HepG2 (cell line): ENCODE measurements around the gene HDAC5. TPM values are rescaled to one million over a fixed set of nuclear protein-coding genes. Genes with fewer than 3 reads are reported as not detected.

Experiments used
- AGO2 ChIP-seq: fragments of 200-400 bp; formaldehyde crosslinking; optimal IDR thresholded peaks from 2 replicates; pipeline ENCODE3; 2017; ENCODE audit warnings: mild to moderate bottlenecking, low read depth, low read length, moderate library complexity
- CCAR2 ChIP-seq: fragments of 200-400 bp; formaldehyde crosslinking; optimal IDR thresholded peaks from 2 replicates; pipeline ENCODE3; 2018; ENCODE audit warnings: low read depth, mild to moderate bottlenecking, low read length, moderate library complexity
- CEBPG ChIP-seq: IDR thresholded peaks from 2 replicates; pipeline ENCODE4 v1.6.1; 2016
- CHD2 ChIP-seq: IDR thresholded peaks from 2 replicates; pipeline ENCODE4 v1.6.1; 2011; ENCODE audit warnings: low read depth, low read length, improper control_type of control experiment
- CREM ChIP-seq, 2 experiments: sonication (generic) in 1 of 2; formaldehyde crosslinking in 1 of 2; IDR thresholded peaks; 2 replicates each; pipeline versions ENCODE4 v1.4.0 to v1.6.1; 2016 to 2020; ENCODE audit warnings: antibody characterized with exemption in 1 of 2, mild to moderate bottlenecking in 1 of 2, missing genetic modification reagents in 1 of 2
- FOXO1 ChIP-seq: sonication (generic); formaldehyde crosslinking; IDR thresholded peaks from 2 replicates; pipeline ENCODE4 v1.4.0; 2020; ENCODE audit warnings: missing genetic modification reagents
- HCFC1 ChIP-seq: fragments of 150-350 bp; IDR thresholded peaks from 2 replicates; pipeline ENCODE4 v1.6.1; 2014; ENCODE audit warnings: low read depth, low read length
- IRX3 ChIP-seq: sonication (generic); formaldehyde crosslinking; IDR thresholded peaks from 2 replicates; pipeline ENCODE4 v1.8.1; 2023; ENCODE audit warnings: mild to moderate bottlenecking, low read depth, missing genetic modification reagents, borderline replicate concordance
- KLF12 ChIP-seq: sonication (generic); formaldehyde crosslinking; IDR thresholded peaks from 2 replicates; pipeline ENCODE4 v1.4.0; 2020; ENCODE audit warnings: missing genetic modification reagents, borderline replicate concordance
- MEF2D ChIP-seq: sonication (generic); formaldehyde crosslinking; IDR thresholded peaks from 2 replicates; pipeline ENCODE4 v1.5.1; 2020; ENCODE audit warnings: mild to moderate bottlenecking, missing genetic modification reagents
- PHF21A ChIP-seq: sonication (generic); formaldehyde crosslinking; IDR thresholded peaks from 2 replicates; pipeline ENCODE4 v1.5.0; 2020; ENCODE audit warnings: mild to moderate bottlenecking, missing genetic modification reagents
- POGZ ChIP-seq: sonication (generic); formaldehyde crosslinking; IDR thresholded peaks from 2 replicates; pipeline ENCODE4 v1.4.0; 2020; ENCODE audit warnings: mild to moderate bottlenecking, missing genetic modification reagents
- SMAD1 ChIP-seq: sonication (generic); formaldehyde crosslinking; IDR thresholded peaks from 2 replicates; pipeline ENCODE4 v1.4.0; 2020; ENCODE audit warnings: missing genetic modification reagents, low read depth, mild to moderate bottlenecking, borderline replicate concordance
- SOX6 ChIP-seq, 2 experiments: fragments of 450-650 bp in 1 of 2; sonication (generic) in 1 of 2; formaldehyde crosslinking in 1 of 2; IDR thresholded peaks; 2 replicates each; pipeline versions ENCODE4 v1.4.0 to v1.6.1; 2017 to 2020; ENCODE audit warnings: antibody characterized with exemption in 1 of 2, mild to moderate bottlenecking in 1 of 2, missing genetic modification reagents in 1 of 2
- SSRP1 ChIP-seq: IDR thresholded peaks from 2 replicates; pipeline ENCODE4 v1.6.1; 2016; ENCODE audit warnings: control low read depth
- SYNCRIP ChIP-seq: fragments of 200-400 bp; formaldehyde crosslinking; IDR thresholded peaks from 2 replicates; pipeline ENCODE4 v1.6.1; 2018; ENCODE audit warnings: mild to moderate bottlenecking, low read depth, low read length; ENCODE audit not compliant: insufficient read depth
- ZMAT3 ChIP-seq: sonication (generic); formaldehyde crosslinking; conservative IDR thresholded peaks from 2 replicates; pipeline ENCODE4 v1.7.0; 2021; ENCODE audit warnings: missing genetic modification reagents
- ZNF124 ChIP-seq: sonication (generic); formaldehyde crosslinking; IDR thresholded peaks from 2 replicates; pipeline ENCODE4 v1.4.0; 2020; ENCODE audit warnings: missing genetic modification reagents
- ZNF256 ChIP-seq: sonication (generic); formaldehyde crosslinking; conservative IDR thresholded peaks from 2 replicates; pipeline ENCODE4 v1.4.0; 2020; ENCODE audit warnings: missing genetic modification reagents
- ZNF337 ChIP-seq: sonication (generic); formaldehyde crosslinking; IDR thresholded peaks from 2 replicates; pipeline ENCODE4 v1.5.1; 2020; ENCODE audit warnings: missing genetic modification reagents, low read depth, mild to moderate bottlenecking, borderline replicate concordance
- ZNF33A ChIP-seq: sonication (generic); formaldehyde crosslinking; IDR thresholded peaks from 2 replicates; pipeline ENCODE4 v1.5.1; 2020; ENCODE audit warnings: missing genetic modification reagents, mild to moderate bottlenecking, moderate library complexity, borderline replicate concordance
- ZNF33B ChIP-seq: sonication (generic); formaldehyde crosslinking; IDR thresholded peaks from 2 replicates; pipeline ENCODE4 v1.5.1; 2020; ENCODE audit warnings: mild to moderate bottlenecking, missing genetic modification reagents
- ZNF878 ChIP-seq: sonication (generic); formaldehyde crosslinking; IDR thresholded peaks from 2 replicates; pipeline ENCODE4 v1.8.1; 2023; ENCODE audit warnings: mild to moderate bottlenecking, missing genetic modification reagents, moderate library complexity
- polyA plus RNA-seq, 8 experiments: library from polyadenylated mRNA; depleted of rRNA in 3 of 8; stranded (reverse) in 7 of 8; unstranded in 1 of 8; fragments of >200 nt; fragmentation: Illumina TruSeq in 4 of 8; extraction: Trizol in 4 of 8; gene quantifications; 2 replicates each; pipeline versions ENCODE4 v1.2.1 to v1.2.3, GENCODE V29; 2011 to 2016; ENCODE audit warnings: low read depth in 4 of 8, missing spikeins in 1 of 8, mixed read lengths in 1 of 8; ENCODE audit not compliant: insufficient read depth in 1 of 8
- total RNA-seq, 5 experiments: library from RNA; depleted of rRNA; stranded (reverse); fragments of >200 nt; fragmentation: Illumina TruSeq; extraction: Trizol; gene quantifications; 2 replicates each; pipeline ENCODE4 v1.2.3, GENCODE V29; 2016; ENCODE audit warnings: low read depth in 1 of 5
- TF ChIP-seq, protein P1 (sequence below): sonication (generic); formaldehyde crosslinking; conservative IDR thresholded peaks from 2 replicates; pipeline ENCODE4 v1.4.0; 2020; ENCODE audit warnings: missing genetic modification reagents
- TF ChIP-seq, protein P2 (sequence below): sonication (generic); formaldehyde crosslinking; IDR thresholded peaks from 2 replicates; pipeline ENCODE4 v1.5.1; 2020; ENCODE audit warnings: mild to moderate bottlenecking, missing genetic modification reagents, moderate library complexity

Gene HDAC5
- total and polyA plus RNA-seq, 2 of the 13 experiments (the other 11 are each of a cell fraction or from before 2014, with no cell fraction given) = 46.4 to 85.4 TPM

DNA sequence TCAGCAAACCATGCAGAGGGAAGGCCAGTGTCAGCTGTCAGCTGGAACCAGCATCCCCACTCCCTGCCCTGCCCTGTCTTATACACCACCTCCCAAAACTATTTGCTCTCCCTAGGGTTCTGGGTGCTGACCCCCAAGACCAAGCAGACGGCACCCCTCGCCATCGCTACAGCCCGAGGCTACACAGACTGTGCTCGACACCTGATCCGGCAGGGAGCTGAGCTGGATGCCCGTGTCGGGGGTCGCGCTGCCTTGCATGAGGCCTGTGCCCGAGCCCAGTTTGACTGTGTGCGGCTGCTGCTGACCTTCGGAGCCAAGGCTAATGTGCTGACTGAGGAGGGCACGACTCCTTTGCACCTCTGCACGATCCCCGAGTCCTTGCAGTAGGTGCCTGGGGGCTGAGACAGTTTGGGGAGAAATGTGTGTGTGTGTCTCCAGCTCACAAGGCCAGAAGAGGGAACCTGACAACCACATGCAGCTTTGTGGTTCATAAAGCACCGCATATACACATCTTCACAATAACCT is 48.6 kb upstream of the HDAC5 start (continued):
- no peak for TF ChIP-seq POGZ (CRISPR knock-in tag)
- TF ChIP-seq, protein P1, sequence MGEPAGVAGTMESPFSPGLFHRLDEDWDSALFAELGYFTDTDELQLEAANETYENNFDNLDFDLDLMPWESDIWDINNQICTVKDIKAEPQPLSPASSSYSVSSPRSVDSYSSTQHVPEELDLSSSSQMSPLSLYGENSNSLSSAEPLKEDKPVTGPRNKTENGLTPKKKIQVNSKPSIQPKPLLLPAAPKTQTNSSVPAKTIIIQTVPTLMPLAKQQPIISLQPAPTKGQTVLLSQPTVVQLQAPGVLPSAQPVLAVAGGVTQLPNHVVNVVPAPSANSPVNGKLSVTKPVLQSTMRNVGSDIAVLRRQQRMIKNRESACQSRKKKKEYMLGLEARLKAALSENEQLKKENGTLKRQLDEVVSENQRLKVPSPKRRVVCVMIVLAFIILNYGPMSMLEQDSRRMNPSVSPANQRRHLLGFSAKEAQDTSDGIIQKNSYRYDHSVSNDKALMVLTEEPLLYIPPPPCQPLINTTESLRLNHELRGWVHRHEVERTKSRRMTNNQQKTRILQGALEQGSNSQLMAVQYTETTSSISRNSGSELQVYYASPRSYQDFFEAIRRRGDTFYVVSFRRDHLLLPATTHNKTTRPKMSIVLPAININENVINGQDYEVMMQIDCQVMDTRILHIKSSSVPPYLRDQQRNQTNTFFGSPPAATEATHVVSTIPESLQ (CRISPR knock-in tag) = no peak
- no peak for TF ChIP-seq ZNF256 (CRISPR knock-in tag)
- TF ChIP-seq ZNF33A (CRISPR knock-in tag) = no peak
- no peak for TF ChIP-seq CEBPG (CRISPR knock-in tag)
- TF ChIP-seq IRX3 (CRISPR knock-in tag) = no peak
- TF ChIP-seq FOXO1 (CRISPR knock-in tag) = no peak
- TF ChIP-seq KLF12 (CRISPR knock-in tag) = no peak
- TF ChIP-seq ZNF33B (CRISPR knock-in tag) = 0 out of 2 replicates have a peak, but pooled peaks have one; percentile 38
- no peak for TF ChIP-seq CCAR2
- no peak for TF ChIP-seq ZNF337 (CRISPR knock-in tag)
- TF ChIP-seq ZNF124 (CRISPR knock-in tag) = no peak
- TF ChIP-seq SMAD1 (CRISPR knock-in tag) = no peak
- peak; percentile 93 for TF ChIP-seq AGO2
- TF ChIP-seq SYNCRIP = no peak
- TF ChIP-seq HCFC1 = no peak
- TF ChIP-seq SSRP1 (CRISPR knock-in tag) = no peak
- TF ChIP-seq SOX6 (IDR thresholded peaks at IDR 0.05) = no peak
- TF ChIP-seq SOX6 (CRISPR knock-in tag; IDR thresholded peaks at IDR 0.05) = no peak
- TF ChIP-seq CHD2 = no peak
- TF ChIP-seq, protein P2, sequence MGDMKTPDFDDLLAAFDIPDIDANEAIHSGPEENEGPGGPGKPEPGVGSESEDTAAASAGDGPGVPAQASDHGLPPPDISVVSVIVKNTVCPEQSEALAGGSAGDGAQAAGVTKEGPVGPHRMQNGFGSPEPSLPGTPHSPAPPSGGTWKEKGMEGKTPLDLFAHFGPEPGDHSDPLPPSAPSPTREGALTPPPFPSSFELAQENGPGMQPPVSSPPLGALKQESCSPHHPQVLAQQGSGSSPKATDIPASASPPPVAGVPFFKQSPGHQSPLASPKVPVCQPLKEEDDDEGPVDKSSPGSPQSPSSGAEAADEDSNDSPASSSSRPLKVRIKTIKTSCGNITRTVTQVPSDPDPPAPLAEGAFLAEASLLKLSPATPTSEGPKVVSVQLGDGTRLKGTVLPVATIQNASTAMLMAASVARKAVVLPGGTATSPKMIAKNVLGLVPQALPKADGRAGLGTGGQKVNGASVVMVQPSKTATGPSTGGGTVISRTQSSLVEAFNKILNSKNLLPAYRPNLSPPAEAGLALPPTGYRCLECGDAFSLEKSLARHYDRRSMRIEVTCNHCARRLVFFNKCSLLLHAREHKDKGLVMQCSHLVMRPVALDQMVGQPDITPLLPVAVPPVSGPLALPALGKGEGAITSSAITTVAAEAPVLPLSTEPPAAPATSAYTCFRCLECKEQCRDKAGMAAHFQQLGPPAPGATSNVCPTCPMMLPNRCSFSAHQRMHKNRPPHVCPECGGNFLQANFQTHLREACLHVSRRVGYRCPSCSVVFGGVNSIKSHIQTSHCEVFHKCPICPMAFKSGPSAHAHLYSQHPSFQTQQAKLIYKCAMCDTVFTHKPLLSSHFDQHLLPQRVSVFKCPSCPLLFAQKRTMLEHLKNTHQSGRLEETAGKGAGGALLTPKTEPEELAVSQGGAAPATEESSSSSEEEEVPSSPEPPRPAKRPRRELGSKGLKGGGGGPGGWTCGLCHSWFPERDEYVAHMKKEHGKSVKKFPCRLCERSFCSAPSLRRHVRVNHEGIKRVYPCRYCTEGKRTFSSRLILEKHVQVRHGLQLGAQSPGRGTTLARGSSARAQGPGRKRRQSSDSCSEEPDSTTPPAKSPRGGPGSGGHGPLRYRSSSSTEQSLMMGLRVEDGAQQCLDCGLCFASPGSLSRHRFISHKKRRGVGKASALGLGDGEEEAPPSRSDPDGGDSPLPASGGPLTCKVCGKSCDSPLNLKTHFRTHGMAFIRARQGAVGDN (CRISPR knock-in tag) = peak; percentile 41
- no peak for TF ChIP-seq CREM (IDR thresholded peaks at IDR 0.05)
- no peak for TF ChIP-seq CREM (CRISPR knock-in tag; IDR thresholded peaks at IDR 0.05)
- TF ChIP-seq ZNF878 (CRISPR knock-in tag) = no peak
- TF ChIP-seq ZMAT3 (CRISPR knock-in tag) = no peak
- TF ChIP-seq MEF2D (CRISPR knock-in tag) = no peak
- no peak for TF ChIP-seq PHF21A (CRISPR knock-in tag)
